MM.1S (cell line): Measurements from ENCODE around the gene RAMP1.

Experiments
- EZH2 ChIP-seq: fragments of 300-600 bp; sonication (generic); optimal IDR thresholded peaks from 2 replicates; pipeline ENCODE3; 2017; ENCODE audit warnings: low read depth, mild to moderate bottlenecking, antibody characterized with exemption, low read length, mixed read lengths
- EZH2phosphoT487 ChIP-seq: fragments of 300-600 bp; sonication (generic); IDR thresholded peaks from 2 replicates; pipeline ENCODE4 v1.6.1; 2018; ENCODE audit warnings: antibody characterized with exemption, low read length

GRCh38 chr2:237898057-237898414, 38.6 kb downstream of the RAMP1 start:
- TF ChIP-seq EZH2 (no peak), EZH2phosphoT487 (no peak)
